Measurements from ENCODE around the gene MXD1.
"Not testable (repeated sequence)": the region's sequence is repeated elsewhere in the genome, so short reads cannot be mapped to it uniquely, and the experiment has no call there.

The MXD1 gene, protein sequence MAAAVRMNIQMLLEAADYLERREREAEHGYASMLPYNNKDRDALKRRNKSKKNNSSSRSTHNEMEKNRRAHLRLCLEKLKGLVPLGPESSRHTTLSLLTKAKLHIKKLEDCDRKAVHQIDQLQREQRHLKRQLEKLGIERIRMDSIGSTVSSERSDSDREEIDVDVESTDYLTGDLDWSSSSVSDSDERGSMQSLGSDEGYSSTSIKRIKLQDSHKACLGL

DNA sequence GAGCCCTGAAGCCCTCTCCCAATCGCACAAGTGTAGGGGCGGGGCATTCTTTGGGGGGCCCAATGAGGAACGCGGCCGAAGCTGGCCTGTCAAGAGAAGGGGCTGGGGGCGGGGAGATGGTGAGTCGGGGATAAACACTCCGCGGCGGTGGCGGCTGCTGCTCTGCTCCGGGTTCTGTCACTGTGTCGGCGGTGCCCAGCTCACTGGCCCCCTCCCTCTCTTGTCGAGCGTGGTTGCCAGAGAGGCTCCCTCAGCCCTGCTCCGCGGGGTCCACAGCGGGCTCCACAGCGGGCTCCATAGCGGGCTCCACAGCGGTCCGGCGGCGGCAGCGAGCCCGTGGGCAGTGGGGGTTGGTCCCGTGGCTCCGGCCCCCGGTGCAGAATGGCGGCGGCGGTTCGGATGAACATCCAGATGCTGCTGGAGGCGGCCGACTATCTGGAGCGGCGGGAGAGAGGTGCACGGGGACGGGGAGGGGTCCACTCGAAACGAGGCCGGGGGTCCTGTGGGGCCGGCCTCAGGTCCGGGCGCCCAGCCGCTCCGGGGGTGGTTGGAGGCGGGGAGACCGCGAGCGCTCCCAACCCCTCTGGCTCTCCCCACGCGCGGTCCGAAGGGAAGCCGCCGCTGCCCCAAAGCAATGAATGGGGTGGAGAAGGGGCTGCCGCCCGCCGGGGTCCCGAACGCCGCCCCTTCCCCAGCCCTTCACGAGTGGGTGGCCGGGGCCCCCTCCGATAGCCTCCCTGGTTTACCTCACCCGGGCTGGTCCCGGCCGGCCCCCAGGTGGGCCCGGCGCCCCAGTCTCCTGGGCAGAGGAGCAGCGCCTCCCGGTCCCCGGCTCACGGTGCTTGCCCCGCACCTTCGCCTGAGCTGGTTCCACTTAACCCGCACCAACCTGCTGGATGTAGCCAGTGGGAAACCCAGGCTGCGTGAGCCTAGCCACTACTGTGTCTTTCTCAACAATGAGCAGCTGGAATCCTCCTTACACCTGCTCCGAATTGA lies at the start of gene MXD1:
Gene MXD1 (plus strand): TSS at position 160 of the 996 bp plus-strand sequence. CDS start 222 bp downstream, at position 382.
- DNase-seq: no peak

DNA sequence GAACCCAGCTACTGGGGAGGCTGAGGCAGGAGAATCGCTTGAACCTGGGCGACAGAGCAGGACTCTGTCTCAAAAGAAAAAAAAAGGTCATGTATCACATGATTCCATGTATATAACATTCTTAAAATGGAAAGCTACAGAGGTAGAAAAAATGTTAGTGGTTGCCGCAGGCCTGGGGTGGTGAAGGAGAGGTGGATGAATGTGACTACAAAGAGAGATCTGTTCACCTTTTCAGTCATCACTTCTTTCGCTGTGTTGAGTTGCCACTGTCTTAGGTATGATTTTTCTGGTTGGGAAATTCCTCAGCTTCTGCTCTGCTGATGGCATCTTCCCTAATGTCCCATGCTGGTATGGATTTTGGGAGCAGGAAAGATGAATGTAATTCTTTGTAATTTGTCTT lies 26.5 kb upstream of the MXD1 start:
- DNase-seq: no peak

DNA sequence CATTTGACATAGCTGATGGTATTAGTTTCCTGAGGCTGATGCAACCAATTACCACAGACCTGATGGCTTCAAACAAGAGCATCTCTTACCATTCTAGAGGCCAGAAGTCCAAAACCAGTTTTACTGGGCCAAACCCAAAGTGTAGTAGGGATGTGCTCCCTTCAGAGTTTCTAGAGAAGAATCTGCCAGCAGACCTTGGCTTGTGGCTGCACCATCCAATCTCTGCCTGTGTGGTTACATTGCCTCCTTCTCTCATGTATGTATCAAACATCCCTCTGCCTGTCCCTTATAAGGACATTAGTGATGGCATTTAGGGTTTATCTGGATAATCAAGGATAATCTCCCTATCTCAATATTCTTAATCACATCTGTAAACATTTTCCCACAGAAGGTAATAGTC lies 25.6 kb upstream of the MXD1 start:
- no peak for DNase-seq

DNA sequence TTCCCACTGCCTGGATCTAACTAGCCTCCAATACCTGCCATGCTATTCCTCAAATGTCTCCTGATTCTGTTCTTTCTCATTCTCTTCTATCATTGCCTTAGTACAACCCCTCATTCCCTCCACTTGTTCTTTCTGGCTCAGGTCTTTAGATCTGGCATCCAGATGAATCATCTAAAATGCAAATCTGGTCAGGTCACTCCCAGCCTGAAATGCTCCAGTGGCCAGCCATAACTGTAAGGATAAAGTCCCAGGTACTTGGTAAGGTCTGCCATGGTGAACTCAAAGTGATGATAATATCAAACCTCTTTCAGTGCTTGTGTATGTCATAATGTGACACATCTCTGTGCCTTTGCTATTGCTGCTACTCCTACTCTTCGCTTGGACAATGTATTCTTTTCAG lies 24.0 kb upstream of the MXD1 start:
- DNase-seq: no peak

DNA sequence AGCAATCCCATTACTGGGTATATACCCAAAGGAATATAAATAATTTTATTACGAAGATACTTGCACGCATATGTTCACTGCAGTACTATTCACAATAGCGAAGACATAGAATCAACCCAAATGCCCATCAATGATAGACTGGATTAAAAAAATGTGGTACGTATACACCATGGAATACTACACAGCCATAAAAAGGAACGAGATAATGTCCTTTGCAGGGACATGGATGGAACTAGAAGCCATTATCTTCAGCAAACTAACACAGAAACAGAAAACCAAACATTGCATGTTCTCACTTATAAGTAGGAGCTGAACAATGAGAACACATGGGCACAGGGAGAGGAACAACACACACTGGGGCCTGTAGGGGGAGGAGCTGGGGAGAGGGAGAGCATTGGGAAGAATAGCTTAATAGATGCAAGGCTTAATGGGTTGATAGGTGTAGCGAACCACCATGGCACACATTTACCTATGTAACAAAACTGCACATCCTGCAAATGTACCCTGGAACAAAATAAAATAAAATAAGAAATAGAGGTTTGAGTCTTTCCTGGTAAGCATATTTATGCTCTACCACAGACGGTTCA lies 22.0 kb upstream of the MXD1 start:
- not testable (repeated sequence) for DNase-seq

DNA sequence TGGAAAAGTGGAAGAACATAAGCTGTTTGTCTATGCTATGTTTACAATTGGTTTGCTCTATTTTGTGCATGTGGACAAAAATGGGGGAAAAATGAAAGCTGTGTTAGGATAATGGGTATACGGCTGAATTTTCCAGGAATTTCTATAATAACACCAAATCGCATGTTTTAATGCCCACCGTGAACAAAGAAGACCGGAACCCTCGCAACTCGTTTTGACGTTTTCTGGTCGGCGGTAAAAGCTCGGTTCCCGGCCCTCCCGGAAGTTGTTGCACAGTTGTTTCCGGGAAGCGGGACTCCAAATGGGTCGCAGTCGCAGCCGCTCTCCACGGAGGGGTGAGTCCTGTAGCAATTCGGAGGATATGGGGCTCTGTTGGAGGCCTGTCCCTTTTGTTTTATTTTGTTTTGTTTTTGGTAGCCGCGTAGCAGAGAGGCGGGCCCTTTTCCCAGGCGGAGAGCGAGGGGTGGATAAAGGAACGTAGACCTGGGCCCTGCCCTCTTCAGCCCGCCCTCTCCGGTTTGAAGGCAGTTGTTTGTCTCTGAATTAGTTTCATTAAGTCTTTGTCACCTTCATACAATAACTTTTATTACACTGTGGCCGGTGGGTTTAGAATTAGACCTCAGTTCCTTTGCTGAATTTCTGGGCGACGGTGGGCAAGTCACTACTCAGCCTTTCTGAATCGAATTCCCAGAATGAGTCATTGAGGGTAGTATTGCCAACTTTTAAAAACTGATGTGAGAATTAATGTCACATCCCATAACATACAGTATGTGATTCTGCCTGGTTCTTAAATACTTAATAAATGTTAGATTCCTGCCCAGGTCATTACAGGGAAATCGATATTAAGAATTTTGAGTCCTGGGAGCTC lies 21.0 kb upstream of the MXD1 start, which contains the start of gene SNRNP27:
Gene SNRNP27 (plus strand): TSS at position 273 of the 868 bp plus-strand sequence. CDS start 29 bp downstream, at position 302.
- DNase-seq: peak; percentile 53 to 82

DNA sequence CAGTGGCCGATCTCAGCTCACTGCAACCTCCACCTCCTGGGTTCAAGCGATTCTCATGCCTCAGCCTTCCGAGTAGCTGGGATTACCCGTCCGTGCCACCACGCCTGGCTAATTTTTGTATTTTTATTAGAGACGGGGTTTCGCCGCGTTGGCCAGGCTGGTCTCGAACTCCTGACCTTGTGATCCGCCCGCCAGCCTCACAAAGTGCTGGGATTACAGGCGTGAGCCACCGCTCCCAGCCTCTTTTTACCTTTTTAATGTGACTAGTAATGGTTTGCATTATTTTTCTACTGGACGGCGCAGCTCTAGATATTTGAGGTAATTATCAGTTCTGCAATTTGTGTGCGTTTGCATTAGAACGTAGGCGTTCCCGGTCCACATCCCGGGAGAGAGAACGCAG lies 20.2 kb upstream of the MXD1 start:
- not testable (repeated sequence) for DNase-seq

DNA sequence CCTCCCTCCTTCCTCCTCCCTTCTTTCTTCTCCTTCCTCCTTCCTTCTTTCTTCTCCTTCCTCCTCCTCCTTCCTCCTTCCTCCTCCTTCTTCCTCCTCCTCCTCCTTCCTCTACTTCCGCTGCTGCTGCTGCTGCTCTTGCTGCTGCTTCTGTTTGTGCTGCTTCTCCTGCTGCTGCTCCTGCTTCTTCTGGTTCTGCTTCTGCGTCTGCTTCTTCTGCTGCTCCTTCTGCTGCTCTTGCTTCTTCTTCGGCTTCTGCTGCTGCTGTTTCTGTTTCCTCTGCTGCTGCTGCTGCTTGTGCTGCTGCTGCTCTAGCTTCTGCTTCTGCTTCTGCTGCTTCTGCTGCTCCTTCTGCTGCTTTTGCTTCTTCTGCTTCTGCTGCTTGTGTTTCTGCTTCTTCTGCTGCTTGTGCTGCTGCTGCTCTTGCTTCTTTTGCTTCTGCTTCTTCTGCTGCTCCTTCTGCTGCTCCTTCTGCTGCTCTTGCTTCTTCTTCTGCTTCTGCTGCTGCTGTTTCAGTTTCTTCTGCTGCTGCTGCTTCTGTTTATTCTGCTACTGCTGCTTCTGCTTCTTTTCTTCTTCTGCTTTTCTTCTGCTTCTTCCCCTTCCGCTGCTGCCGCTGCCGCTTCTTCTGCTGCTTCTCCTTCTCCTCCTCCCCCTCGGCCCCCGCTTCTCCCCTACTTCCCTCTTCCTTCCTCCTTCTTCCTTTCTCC lies 12.5 kb upstream of the MXD1 start:
- DNase-seq: peak; percentile 73 to 77

DNA sequence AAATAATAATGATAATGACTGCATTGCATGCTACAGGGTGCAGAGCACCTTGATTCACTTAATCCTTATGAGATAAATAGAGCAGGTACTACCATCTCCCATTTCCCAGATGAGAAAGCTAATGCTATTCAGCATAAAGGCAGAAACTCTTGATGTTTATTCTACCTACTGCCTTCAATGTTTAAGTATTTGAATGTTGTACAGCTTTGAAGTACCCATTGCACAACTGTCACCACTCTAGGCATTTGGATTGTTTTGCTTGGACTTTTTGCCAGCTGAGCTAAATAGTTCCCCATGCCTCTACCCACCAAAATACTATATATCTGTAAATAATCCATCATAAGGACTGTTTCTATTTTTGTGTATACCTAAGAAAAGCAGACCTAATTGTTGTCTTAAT lies 7.7 kb upstream of the MXD1 start:
- no peak for DNase-seq

DNA sequence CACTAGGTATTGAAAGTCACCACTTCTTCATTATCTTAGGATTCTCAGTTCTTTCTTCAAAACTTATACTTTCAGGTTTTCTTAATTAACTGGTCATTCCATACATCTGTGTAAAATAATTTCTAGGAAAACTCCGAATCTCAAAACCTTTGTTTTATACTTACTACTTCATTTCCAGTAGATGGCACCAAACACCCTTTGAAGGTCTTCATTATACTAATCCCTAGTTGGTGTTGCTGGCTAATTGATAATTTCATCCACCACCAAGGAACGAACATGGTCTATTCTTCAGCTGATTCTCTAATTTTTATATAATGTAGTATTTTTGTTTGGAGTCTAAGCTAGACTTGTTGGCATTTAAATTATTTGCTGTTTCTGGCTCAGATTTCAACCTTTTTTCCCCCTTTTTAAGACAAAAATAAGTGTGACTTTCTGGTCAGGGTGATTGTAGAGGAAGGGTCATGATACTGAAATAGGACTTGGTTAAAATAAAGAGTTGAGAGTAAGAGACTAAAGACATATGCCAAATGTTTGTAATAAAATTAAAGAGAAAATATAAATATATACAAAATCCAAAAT lies 2.8 kb upstream of the MXD1 start:
- peak; percentile 50 to 77 for DNase-seq

DNA sequence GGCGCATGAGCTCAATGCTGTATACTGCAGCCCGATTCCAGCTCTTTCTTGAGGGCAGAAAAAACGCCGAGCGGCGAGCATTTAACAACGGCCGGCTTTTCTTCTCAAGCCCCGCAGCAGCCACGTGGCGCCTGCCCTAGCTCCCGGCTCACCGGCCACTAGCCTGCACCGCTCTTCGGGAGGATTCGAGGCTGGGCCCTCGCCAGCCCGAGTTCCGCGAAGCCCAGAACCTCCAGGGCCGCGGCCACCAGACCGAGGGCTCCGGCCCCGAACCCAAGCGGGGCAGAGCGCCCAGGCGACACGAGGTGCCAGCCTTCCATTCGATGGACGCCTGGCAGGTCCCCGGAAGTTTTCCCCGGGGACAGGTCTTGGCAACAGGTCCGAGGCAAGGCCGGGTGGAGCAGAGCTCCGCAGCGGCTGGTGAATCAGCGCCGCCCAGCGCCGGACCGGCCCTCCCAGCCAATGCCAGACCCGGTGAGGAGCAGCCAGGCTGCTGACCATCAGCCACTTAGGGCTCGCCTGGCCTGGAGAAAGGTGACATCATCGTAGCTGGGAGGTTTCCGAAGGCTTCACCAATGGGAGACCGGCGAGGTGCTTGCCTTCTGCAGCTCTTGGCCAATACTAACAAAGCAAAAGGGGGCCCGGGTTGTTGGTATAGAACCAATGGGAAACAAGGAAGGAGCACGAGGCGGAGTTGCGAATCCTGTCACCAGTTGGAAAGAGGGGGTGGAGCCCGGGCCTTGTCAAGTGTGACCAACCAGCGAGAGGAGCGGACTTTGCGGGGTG lies 552 bp upstream of the MXD1 start:
- DNase-seq: peak; percentile 100

DNA sequence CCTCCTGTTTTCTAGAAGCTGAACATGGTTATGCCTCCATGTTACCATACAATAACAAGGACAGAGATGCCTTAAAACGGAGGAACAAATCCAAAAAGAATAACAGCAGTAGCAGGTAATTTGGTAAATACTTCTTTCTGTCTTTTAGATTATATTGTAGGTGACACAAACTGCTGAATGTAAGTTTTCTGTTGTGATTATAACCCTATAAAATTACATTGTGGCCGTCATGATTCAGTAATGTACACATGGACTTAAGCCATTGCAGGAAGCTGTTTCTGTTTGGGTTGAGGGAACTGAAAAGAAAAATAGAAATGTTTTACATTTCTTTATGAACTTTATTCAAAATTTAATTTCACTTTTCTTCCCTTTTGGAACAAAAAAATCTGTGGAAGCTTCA lies 1.2 kb downstream of the MXD1 start:
- DNase-seq: peak in 1 of 2 donors; percentile 36

DNA sequence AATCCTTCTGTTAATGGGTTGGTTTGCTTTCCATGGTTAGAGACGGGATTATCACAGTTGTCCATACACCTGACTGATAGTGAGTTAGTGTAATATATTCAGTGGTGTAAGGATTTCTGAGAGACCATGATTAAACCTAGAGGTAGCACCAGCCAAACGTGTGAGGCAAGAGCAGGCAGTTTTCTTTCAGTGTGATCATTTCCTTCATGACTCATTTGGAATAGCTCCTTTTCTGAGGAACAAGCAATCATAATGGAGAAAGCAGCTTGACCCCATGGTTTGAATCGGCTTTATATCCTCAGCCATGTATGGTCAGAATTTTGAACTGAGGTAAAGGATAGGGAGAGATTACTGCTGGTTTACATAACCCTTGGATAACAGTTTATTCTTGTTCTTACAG lies 2.9 kb downstream of the MXD1 start:
- DNase-seq: peak; percentile 80 to 87

DNA sequence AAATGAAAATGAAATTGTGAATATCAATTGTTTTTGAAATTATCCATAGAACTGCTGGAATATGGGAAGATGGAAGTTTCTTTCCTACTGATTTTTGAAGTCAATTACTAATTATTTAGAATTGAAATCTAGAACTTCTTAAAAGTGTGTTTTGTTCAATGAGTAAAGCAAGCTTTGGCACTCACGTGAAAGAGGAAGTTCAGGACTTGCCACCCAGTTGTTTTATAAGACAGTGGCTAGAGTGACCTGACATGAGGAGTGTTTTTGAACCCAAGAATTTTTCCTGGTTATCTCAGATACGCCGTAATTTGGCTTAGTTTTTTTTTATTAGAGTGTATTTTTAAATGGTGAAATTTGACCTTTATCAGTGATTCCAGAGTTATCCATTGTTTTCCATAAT lies 3.5 kb downstream of the MXD1 start:
- peak; percentile 52 to 57 for DNase-seq

DNA sequence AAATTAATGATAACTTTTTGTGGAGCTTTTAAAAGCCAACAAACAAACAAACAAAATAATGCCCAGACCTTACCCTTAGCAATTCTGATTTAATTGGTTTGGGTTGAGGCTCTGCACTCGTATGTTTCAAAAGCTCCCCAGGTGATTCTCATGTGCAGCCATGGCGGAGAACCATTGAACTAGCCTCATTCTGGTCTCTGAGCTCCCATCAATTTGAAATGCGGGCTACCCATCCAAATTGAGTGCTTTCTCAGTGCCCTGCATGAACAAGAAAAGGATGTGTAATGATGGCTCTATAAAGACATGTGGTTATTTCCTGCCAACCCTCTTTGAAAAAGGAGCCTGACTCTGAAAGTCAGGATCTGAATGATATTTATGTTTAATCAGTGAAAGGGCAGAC lies 8.2 kb downstream of the MXD1 start:
- DNase-seq: no peak

DNA sequence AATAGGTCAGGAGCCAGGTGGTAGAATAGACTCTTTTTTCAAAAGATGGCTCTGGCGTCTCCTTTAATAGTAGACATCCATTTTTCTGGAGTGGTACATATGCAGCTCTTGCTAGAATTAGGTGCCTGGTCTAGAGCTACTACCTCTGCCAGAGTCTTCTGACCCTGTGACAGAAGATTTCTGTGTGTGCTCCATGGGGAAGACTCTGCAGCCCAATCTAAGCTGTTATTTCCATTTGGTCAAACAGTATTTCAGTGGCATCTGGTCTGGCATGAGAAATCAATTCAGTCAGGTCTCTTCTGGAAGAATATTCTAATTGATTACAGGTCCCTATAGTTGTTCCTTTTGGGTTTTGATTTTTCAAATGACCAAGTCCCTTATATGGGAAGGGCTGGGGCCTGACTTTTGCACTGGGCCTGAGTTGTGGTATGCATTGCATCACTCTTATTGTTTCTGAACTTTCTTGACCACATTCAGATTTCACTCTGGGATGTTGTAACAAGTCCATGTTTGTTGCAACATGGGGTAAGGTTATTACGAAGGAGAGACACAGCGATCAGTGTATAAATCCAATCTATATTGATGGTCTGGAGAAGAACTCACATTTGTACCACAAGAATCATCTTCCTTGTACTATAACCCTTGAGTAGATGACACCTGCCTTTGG lies 12.1 kb downstream of the MXD1 start:
- DNase-seq: peak; percentile 40 to 75

DNA sequence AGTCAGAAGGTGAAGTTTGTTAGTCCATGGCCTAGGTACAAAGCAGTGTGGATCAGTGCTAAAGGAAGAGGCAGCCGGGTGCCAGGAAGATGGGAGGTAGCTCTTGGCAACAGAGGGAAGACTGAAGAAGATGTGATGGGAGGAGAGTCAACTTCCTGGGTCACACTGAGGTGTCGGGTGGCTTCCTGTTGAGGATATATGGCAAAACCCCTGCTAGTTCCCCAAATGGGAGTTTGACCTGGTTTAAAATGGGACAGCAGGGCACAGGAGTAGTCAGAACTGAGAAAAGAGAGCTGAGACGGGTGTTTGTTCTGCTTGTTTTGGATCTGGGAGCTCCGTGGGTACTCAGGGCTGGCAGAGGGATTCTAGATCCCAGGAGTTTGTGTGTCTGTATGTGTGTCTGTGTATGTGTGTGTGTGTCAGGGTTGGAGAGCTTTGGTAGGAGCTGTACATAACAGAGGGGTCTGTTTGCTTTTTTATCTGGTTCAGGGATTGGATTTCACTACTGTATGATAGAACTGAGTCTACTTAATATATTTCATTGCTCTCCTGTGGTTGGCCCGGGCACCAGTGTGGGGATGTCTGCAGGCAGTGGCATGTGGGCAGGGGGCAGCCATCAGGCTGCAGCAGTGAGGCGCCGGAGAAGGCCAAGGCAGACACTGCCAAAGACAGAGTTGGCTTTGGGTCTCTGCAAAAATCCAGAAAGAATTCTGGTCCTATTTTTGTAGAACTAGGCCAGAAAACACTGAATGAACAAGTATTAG lies 17.1 kb downstream of the MXD1 start:
- no peak for DNase-seq

DNA sequence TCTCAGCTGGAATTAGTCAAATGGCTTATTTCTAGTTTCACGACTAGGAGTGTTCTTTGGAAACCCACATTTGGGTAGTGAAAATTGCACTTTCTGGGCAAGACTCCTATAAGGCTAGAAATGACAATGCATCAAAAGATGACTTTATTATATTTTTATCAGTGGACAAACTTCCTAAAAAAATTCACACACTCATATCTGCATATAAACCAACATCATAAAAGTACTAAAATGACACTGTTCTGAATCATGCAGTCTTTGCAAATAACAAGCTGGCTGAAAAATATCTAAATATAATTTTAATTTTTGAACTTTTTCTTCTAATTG lies 17.6 kb downstream of the MXD1 start:
- no peak for DNase-seq

DNA sequence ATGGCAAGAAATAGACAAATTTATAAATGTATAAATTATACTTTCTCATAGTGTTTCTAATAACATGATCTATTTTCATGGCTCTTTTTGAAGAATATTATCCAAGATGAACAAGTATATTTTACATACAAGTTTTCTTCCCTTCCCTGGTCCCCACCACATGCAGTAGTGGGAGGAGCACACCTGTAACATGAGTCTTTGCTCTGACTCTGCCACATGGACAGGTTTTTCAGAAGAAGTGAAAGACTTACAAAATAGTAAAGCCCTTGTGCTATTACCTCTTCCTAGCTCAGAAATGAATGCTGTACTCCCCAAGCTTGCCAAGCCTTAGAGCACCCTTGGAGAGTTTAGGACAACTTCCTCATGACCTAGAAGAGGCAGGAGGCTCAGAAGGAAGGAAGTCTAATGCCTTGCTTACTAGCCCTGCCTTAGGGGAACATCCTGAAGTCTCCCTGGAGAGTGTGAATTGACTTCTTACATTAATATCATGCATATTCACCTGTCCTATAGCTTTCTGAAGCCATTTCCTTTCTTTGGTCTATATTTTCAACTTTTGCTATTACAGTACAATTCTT lies 18.4 kb downstream of the MXD1 start:
- peak; percentile 63 to 79 for DNase-seq
